ENCODE measurements around the gene GPC6. TPM values are rescaled to one million over a fixed set of nuclear protein-coding genes. Genes with fewer than 3 reads are reported as not detected.

Gene GPC6
- total RNA-seq, 1 experiment from 2014 or later, result 0.22 TPM

DNA sequence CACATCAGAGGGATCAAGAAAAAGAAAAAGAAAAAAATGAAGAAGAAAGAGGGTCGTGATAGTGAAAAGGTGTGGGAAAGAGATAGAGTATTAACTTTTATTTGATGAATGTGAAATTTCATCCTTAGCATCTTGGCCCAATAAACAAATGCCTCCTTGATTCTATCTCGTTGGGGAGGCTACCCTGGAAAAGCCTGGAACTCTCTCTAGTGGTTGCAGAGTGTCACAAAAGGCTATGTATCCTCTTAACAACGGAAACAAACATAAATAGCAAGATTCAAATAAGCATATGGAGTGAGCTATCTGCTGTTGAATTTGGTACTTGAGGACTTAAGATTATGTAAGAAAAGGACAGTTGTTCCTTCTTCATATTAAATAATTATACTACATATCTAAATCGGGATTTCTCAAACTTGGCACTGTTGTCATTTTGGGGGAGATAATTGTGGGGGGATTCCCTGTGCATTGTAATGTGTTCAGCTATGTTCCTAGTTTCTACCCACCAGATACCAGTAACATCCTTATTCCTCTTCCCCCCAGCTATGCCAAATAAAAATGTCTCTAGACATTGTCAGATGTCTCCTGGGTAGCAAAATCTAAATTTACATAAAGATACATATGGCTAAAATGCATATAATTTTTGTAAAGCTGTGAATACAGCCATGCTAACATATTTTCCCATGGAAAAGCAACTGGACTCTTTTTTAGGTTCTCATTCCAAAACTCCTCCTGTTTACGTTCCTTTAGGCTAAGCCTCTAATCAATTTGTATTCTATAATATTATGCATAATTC is 695.7 kb downstream of the GPC6 start:
- intact Hi-C loops (cut with micrococcal nuclease), result no loop called here
- BruUV-seq (replicated peaks), result no TSS peak

More for the DNA sequence above, 695.7 kb downstream of the GPC6 start:
- no peaks in the 10 kb centered on the region for H3K9me2 ChIP-seq (ENCODE audit: insufficient read depth)
- H3K9ac ChIP-seq (ENCODE audit: low read length), result no peak overlapping the region
- no peak overlapping the region for H3K4me3 ChIP-seq (replicated peaks in 1 of 2; ENCODE audit: low read depth in 1 of 2, low read length in 2 of 2)
- CTCF ChIA-PET, result no interaction called here
- no peak overlapping the region for H3K27ac ChIP-seq (ENCODE audit: low read depth, low read length)
- no peaks in the 10 kb centered on the region for H4K20me1 ChIP-seq (ENCODE audit: insufficient read depth)
- H3K27me3 ChIP-seq (ENCODE audit: insufficient read depth, low read length), result no peaks in the 10 kb centered on the region
- no peak for TF ChIP-seq EZH2 (IDR thresholded peaks at IDR 0.05)
- TF ChIP-seq TCF7L2 (IDR thresholded peaks at IDR 0.05; ENCODE audit: borderline replicate concordance, extremely low read depth, insufficient read depth, insufficient read length), result no peak
- no peak for TF ChIP-seq POLR2A (IDR thresholded peaks at IDR 0.05; ENCODE audit: borderline replicate concordance, extremely low read depth, insufficient read depth, insufficient read length)
- no peak for TF ChIP-seq SIN3A (IDR thresholded peaks at IDR 0.05; ENCODE audit: low read depth)
- TF ChIP-seq CEBPB (IDR thresholded peaks at IDR 0.05; ENCODE audit: low read depth), result no peak
- TF ChIP-seq RAD21 (IDR thresholded peaks at IDR 0.05; ENCODE audit: low read depth), result no peak
- TF ChIP-seq SRF (IDR thresholded peaks at IDR 0.05; ENCODE audit: low read depth), result no peak
- TF ChIP-seq, protein P1, sequence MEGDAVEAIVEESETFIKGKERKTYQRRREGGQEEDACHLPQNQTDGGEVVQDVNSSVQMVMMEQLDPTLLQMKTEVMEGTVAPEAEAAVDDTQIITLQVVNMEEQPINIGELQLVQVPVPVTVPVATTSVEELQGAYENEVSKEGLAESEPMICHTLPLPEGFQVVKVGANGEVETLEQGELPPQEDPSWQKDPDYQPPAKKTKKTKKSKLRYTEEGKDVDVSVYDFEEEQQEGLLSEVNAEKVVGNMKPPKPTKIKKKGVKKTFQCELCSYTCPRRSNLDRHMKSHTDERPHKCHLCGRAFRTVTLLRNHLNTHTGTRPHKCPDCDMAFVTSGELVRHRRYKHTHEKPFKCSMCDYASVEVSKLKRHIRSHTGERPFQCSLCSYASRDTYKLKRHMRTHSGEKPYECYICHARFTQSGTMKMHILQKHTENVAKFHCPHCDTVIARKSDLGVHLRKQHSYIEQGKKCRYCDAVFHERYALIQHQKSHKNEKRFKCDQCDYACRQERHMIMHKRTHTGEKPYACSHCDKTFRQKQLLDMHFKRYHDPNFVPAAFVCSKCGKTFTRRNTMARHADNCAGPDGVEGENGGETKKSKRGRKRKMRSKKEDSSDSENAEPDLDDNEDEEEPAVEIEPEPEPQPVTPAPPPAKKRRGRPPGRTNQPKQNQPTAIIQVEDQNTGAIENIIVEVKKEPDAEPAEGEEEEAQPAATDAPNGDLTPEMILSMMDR (IDR thresholded peaks at IDR 0.05 in 2 of 3, conservative IDR thresholded peaks at IDR 0.05 in 1 of 3; ENCODE audit: borderline replicate concordance in 1 of 3, insufficient read depth in 1 of 3, low read depth in 2 of 3, low read length in 2 of 3), result no peak
- TF ChIP-seq, protein P2, sequence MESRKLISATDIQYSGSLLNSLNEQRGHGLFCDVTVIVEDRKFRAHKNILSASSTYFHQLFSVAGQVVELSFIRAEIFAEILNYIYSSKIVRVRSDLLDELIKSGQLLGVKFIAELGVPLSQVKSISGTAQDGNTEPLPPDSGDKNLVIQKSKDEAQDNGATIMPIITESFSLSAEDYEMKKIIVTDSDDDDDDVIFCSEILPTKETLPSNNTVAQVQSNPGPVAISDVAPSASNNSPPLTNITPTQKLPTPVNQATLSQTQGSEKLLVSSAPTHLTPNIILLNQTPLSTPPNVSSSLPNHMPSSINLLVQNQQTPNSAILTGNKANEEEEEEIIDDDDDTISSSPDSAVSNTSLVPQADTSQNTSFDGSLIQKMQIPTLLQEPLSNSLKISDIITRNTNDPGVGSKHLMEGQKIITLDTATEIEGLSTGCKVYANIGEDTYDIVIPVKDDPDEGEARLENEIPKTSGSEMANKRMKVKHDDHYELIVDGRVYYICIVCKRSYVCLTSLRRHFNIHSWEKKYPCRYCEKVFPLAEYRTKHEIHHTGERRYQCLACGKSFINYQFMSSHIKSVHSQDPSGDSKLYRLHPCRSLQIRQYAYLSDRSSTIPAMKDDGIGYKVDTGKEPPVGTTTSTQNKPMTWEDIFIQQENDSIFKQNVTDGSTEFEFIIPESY (IDR thresholded peaks at IDR 0.05; ENCODE audit: extremely low read depth, insufficient replicate concordance, low read length), result no peak
- TF ChIP-seq, protein P3, sequence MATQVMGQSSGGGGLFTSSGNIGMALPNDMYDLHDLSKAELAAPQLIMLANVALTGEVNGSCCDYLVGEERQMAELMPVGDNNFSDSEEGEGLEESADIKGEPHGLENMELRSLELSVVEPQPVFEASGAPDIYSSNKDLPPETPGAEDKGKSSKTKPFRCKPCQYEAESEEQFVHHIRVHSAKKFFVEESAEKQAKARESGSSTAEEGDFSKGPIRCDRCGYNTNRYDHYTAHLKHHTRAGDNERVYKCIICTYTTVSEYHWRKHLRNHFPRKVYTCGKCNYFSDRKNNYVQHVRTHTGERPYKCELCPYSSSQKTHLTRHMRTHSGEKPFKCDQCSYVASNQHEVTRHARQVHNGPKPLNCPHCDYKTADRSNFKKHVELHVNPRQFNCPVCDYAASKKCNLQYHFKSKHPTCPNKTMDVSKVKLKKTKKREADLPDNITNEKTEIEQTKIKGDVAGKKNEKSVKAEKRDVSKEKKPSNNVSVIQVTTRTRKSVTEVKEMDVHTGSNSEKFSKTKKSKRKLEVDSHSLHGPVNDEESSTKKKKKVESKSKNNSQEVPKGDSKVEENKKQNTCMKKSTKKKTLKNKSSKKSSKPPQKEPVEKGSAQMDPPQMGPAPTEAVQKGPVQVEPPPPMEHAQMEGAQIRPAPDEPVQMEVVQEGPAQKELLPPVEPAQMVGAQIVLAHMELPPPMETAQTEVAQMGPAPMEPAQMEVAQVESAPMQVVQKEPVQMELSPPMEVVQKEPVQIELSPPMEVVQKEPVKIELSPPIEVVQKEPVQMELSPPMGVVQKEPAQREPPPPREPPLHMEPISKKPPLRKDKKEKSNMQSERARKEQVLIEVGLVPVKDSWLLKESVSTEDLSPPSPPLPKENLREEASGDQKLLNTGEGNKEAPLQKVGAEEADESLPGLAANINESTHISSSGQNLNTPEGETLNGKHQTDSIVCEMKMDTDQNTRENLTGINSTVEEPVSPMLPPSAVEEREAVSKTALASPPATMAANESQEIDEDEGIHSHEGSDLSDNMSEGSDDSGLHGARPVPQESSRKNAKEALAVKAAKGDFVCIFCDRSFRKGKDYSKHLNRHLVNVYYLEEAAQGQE (IDR thresholded peaks at IDR 0.05; ENCODE audit: low read depth), result no peak
- TF ChIP-seq JUND (IDR thresholded peaks at IDR 0.05), result no peak
- TF ChIP-seq, protein P4, sequence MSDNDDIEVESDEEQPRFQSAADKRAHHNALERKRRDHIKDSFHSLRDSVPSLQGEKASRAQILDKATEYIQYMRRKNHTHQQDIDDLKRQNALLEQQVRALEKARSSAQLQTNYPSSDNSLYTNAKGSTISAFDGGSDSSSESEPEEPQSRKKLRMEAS (IDR thresholded peaks at IDR 0.05), result no peak
- TF ChIP-seq CBX3 (IDR thresholded peaks at IDR 0.05; ENCODE audit: low read depth), result no peak
- no peak for TF ChIP-seq POLR2AphosphoS5 (IDR thresholded peaks at IDR 0.05; ENCODE audit: low read depth, low read length)
- TF ChIP-seq YY1 (IDR thresholded peaks at IDR 0.05; ENCODE audit: extremely low read depth, insufficient replicate concordance, low read depth, low read length), result no peak
- TF ChIP-seq EGR1 (IDR thresholded peaks at IDR 0.05; ENCODE audit: low read depth), result no peak
- TF ChIP-seq ZFX (IDR thresholded peaks at IDR 0.05), result no peak
- TF ChIP-seq, protein P5, sequence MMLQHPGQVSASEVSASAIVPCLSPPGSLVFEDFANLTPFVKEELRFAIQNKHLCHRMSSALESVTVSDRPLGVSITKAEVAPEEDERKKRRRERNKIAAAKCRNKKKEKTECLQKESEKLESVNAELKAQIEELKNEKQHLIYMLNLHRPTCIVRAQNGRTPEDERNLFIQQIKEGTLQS (IDR thresholded peaks at IDR 0.05), result no peak
- TF ChIP-seq ELF1 (IDR thresholded peaks at IDR 0.05; ENCODE audit: borderline replicate concordance, low read depth), result no peak
- no peaks in the 10 kb centered on the region for H3K79me2 ChIP-seq (ENCODE audit: insufficient read depth, low read length)
- no peaks in the 10 kb centered on the region for H3K36me3 ChIP-seq (ENCODE audit: control insufficient read depth in 1 of 2, insufficient read depth in 2 of 2, low read length in 2 of 2)
- H3K4me1 ChIP-seq (ENCODE audit: control insufficient read depth in 1 of 2, insufficient read depth in 2 of 2, low read length in 2 of 2), result no peaks in the 10 kb centered on the region
- POLR2A ChIA-PET, result no interaction called here
- H3K4me2 ChIP-seq (ENCODE audit: low read length), result no peak overlapping the region
- no peak for DNase-seq (ENCODE audit: low read depth, low spot score)
- H3K9me3 ChIP-seq (ENCODE audit: control insufficient read depth in 1 of 2, insufficient read depth in 1 of 2, low read depth in 1 of 2, low read length in 2 of 2), result peaks cover 18 to 37% of the 10 kb centered on the region in 2 experiments; a peak in 2 of 4 replicates
- no peak overlapping the region for H2AFZ ChIP-seq (ENCODE audit: low read depth, low read length, poor library complexity, severe bottlenecking)
- ATAC-seq, result no peak
- RAD21 ChIA-PET (ENCODE audit: low non-redundant PET in 1 of 2, low total read pairs in 2 of 2, uncharacterized antibody in 2 of 2, unreplicated experiment in 2 of 2), result no interaction called here
